ENCODE data around the gene DCTN3.

- no peak for TF ChIP-seq NR2F6 (CRISPR knock-in tag; IDR thresholded peaks at IDR 0.05)
- TF ChIP-seq, protein P1, sequence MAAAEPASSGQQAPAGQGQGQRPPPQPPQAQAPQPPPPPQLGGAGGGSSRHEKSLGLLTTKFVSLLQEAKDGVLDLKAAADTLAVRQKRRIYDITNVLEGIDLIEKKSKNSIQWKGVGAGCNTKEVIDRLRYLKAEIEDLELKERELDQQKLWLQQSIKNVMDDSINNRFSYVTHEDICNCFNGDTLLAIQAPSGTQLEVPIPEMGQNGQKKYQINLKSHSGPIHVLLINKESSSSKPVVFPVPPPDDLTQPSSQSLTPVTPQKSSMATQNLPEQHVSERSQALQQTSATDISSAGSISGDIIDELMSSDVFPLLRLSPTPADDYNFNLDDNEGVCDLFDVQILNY (CRISPR knock-in tag; IDR thresholded peaks at IDR 0.05) = no peak
- no peak for TF ChIP-seq ZC3H11A (IDR thresholded peaks at IDR 0.05; ENCODE audit: low read depth, low read length)
- no peak for TF ChIP-seq SAP30 (IDR thresholded peaks at IDR 0.05; ENCODE audit: borderline replicate concordance, insufficient read depth, low read depth, low read length, poor library complexity, severe bottlenecking)
- no peak for TF ChIP-seq POLR2AphosphoS5 (IDR thresholded peaks at IDR 0.05; ENCODE audit: control insufficient read depth, insufficient read depth, low read depth, low read length)
- no peak for TF ChIP-seq ATF3 (IDR thresholded peaks at IDR 0.05)
- no peak for TF ChIP-seq ATF3 (CRISPR knock-in tag; conservative IDR thresholded peaks at IDR 0.05)
- no peak for TF ChIP-seq ESRRB (CRISPR knock-in tag; IDR thresholded peaks at IDR 0.05; ENCODE audit: borderline replicate concordance)
These were observed 35.1 kb upstream of the DCTN3 start for GRCh38 chr9:34655394-34655793.

Data from K562 (cell line).